Osteocyte (in vitro differentiated cells): ENCODE results near the gene OPA3. TPM values are rescaled to one million over a fixed set of nuclear protein-coding genes. Genes with fewer than 3 reads are reported as not detected.
A peak's percentile ranks its signal among the peaks of the same experiment; 100 is the strongest.

Experiments
- DNase-seq: peaks from one replicate; pipeline ENCODE4 v3.0.0; 2021; ENCODE audit warnings: mixed read lengths; ENCODE audit not compliant: unreplicated experiment; ENCODE audit errors: extremely low spot score
- H3K27ac Mint-ChIP-seq: one replicate; pipeline ENCODE4 v1.8.0; 2021; ENCODE audit warnings: mild to moderate bottlenecking, mixed read lengths; ENCODE audit not compliant: unreplicated experiment
- H3K27me3 Mint-ChIP-seq: one replicate; pipeline ENCODE4 v1.8.0; 2021; ENCODE audit warnings: mixed read lengths; ENCODE audit not compliant: unreplicated experiment
- H3K36me3 Mint-ChIP-seq: one replicate; pipeline ENCODE4 v1.8.0; 2021; ENCODE audit warnings: mixed read lengths; ENCODE audit not compliant: unreplicated experiment
- H3K4me1 Mint-ChIP-seq: one replicate; pipeline ENCODE4 v1.8.0; 2021; ENCODE audit warnings: mixed read lengths; ENCODE audit not compliant: unreplicated experiment
- H3K4me3 Mint-ChIP-seq: one replicate; pipeline ENCODE4 v1.8.0; 2021; ENCODE audit warnings: mild to moderate bottlenecking, moderate library complexity, mixed read lengths; ENCODE audit not compliant: unreplicated experiment
- H3K9me3 Mint-ChIP-seq: one replicate; pipeline ENCODE4 v1.8.0; 2021; ENCODE audit warnings: mixed read lengths; ENCODE audit not compliant: unreplicated experiment
- CTCF ChIP-seq: fragments of 200-600 bp; sonication (generic); IDR thresholded peaks from 2 replicates; pipeline ENCODE4 v1.5.0; 2021; ENCODE audit warnings: antibody characterized with exemption, mild to moderate bottlenecking, moderate library complexity
- total RNA-seq: library from RNA; stranded (reverse); gene quantifications from 2 replicates; pipeline ENCODE4 v1.2.1, GENCODE V29; 2021

OPA3 gene
- total RNA-seq, 1 donor from 2014 or later, result 16.8 TPM

- Mint-ChIP-seq H3K9me3 (no peaks in the 10 kb centered on the region), H3K27me3 (peaks cover 26% of the 10 kb centered on the region), H3K4me1 (peaks cover 24% of the 10 kb centered on the region), H3K27ac (no peak overlapping the region), H3K4me3 (peak overlapping the region; percentile 52), H3K36me3 (no peaks in the 10 kb centered on the region)
- DNase-seq, result no peak
- no peak for TF ChIP-seq CTCF
These were observed 86.8 kb downstream of the OPA3 start for GRCh38 chr19:45497791-45498190.

DNA sequence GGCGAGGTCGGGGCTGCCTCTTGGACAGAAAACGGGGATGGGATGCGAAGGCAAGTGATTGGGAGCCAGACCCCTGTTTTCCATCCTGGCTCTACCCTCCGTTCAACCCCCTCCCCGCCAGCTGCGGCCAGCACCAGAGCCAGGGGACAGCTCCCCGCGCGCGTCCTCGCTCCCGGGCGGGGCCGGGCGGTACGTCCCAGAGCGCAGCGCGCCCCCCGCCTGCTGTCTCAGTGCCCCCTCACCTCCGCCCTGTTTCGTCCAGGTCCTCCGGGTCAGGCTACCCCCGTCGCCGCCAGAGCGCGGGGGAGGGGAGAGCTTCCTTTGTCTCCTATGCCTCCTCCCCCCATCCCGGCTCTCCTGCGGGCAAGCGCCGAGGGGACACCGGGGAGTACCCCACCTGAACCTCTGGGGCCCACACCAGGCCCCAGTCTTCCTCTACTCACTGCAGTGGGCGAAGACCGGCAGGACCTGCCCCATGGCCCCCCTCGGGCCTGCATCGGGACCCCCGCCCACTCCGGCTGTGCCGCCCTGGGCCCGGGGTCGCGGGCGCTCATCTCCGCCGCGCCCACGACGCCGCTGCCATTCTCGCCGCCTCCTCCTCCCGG lies 88.2 kb downstream of the OPA3 start:
- DNase-seq, result no peak
- Mint-ChIP-seq H3K27me3 (peaks cover 26% of the 10 kb centered on the region), H3K4me3 (peak overlapping the region; percentile 81), H3K4me1 (peaks cover 26% of the 10 kb centered on the region), H3K9me3 (no peaks in the 10 kb centered on the region), H3K36me3 (no peaks in the 10 kb centered on the region), H3K27ac (no peak overlapping the region)
- TF ChIP-seq CTCF, result no peak

DNA sequence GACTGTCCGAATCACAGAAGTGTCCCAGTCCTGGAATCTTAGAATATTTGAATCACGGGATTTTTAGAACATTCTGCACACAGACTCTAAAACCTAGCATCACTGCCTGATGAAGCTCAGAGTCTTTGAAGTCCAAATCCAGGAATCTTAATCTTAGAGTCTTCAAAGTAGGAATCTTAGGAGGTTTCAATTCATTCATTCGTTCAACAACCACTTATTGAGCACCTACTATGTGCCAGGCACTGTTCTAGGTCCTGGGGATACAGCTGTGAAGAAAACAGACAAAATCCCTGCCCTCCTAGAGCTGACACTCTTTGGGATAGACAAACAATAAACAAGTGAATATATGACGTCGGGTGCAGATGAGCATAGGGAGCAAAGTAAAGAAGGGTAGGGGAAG lies 89.4 kb downstream of the OPA3 start:
- no peaks in the 10 kb centered on the region for H3K9me3 Mint-ChIP-seq
- no peak for DNase-seq
- peaks cover 22% of the 10 kb centered on the region for H3K27me3 Mint-ChIP-seq
- H3K4me1 Mint-ChIP-seq, result peaks cover 26% of the 10 kb centered on the region
- TF ChIP-seq CTCF, result no peak
- H3K36me3 Mint-ChIP-seq, result no peaks in the 10 kb centered on the region
- no peak overlapping the region for H3K27ac Mint-ChIP-seq
- H3K4me3 Mint-ChIP-seq, result peak overlapping the region; percentile 81

DNA sequence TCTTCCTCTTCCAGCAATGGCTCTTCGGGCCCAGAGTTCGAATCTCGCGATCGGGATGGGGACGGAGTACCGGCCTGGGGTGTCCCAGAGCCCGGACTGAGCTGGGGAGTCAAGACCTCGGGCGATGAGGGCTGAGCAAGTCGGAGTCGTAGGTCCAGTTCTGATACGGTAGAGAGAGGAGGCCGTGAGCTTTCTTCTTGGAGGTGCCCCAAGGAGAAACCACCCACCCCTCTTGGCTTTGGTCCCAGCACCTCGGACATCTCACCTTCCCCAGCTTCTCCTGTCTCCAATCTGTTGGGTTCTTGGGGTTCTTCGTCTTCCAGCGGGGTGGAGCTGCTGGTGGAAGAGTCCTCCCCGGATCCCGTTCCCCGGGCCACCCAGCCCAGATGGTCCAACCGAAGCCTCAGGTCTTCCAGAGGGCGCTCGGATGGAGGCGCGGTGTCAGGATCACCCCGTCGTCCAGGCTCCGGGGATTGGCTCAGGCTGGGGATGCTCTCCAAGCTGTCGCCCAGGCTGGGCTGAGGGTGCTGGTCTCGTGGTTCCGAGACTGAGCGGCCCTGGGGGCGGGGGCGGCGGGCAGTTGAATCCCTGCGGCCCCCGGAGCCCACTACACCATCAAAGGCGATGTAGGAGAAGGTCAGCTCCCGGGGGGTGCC lies 90.2 kb downstream of the OPA3 start:
- no peak for DNase-seq
- TF ChIP-seq CTCF, result no peak
- Mint-ChIP-seq H3K4me3 (peak overlapping the region; percentile 14), H3K4me1 (peaks cover 23% of the 10 kb centered on the region), H3K9me3 (no peaks in the 10 kb centered on the region), H3K36me3 (no peaks in the 10 kb centered on the region), H3K27me3 (peaks cover 17% of the 10 kb centered on the region), H3K27ac (no peak overlapping the region)

DNA sequence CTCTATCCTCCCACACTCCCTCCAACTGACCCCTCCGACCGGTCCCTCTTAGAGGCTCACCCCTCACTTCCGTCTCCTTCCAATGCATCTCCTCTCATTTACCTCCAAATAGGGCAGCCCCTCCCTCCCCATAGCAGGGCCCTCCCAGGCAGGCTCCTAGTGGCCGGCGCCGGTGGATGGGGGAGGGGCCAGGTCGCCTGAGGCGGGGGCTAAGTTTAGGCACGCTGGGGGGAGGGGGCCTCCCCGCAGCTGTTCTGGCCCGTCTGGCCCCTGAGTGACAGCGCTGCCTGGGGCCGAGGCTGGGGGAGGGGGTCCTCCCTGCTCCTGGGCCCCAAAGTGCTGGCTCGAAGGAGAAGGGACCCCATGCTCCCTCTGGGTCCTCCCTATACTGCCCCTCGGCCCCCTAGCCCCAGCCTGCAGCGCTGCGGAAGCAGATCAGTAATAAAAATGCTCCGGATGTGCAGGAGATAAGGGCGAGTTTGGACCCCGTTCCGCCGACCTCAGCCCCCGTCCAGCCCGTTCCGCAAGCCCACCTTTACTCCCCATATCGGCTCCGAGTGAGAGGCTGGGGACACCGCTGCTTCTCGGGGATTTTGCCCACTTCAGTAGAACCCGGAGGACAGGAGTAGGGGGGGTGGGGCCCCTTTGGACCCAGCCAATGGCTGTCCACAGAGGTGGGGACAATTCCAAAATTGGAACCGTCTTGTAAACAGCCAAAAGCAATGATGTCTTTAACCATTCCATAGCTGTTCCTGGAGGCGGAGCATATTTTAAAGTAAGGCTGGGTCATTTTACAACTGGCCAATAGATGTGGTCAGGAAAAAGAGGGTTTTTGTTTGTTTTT lies 91.8 kb downstream of the OPA3 start:
- H3K27me3 Mint-ChIP-seq, result peaks cover 8% of the 10 kb centered on the region
- peak overlapping the region; percentile 83 for H3K27ac Mint-ChIP-seq
- DNase-seq, result no peak
- H3K4me1 Mint-ChIP-seq, result peaks cover 15% of the 10 kb centered on the region
- H3K36me3 Mint-ChIP-seq, result no peaks in the 10 kb centered on the region
- H3K9me3 Mint-ChIP-seq, result no peaks in the 10 kb centered on the region
- H3K4me3 Mint-ChIP-seq, result peak overlapping the region; percentile 84
- no peak for TF ChIP-seq CTCF
